CD1c-positive myeloid dendritic cell (primary cell): Measurements from ENCODE around the gene SEC24D.

Source experiments
- DNase-seq: peaks from one replicate; pipeline ENCODE4 v3.0.0-alpha.2; 2016; ENCODE audit errors: extremely low spot score

Gene SEC24D

DNA sequence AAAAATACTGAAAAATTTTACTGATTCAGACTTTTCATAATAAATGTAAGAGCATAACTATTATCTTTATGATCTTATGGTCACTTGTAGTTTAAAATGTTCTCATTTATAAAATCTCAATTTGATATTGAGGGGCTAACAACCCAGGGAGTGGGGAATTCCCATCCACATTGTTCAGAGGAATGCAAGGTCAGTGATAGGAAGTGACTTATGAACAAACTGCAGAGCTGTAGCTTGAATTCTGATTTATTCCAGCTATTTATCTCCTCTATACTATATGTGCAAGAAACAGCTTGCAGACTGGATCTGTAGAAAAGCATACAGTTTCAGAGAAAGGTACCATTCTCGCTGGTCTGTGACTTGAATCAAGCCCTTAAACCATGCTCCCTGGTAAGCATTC lies 61.6 kb downstream of the SEC24D start:
- no peak for DNase-seq

DNA sequence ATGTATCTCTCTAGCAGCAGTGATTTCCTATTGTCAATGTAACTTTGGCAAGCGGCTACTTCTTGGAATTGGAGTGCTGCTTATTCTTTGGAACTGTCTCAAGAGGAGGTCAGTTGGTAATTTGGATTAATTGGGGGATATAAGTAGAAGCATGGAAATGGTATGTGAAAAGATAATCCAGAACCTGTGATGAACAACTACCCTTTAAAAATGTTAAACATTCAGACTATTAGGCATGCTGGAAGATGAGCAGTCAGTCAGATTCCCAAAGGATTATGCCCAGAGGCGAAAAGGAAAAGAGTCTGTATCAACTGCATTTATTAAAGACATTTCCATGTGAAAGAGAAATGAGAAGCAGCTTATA lies 62.5 kb downstream of the SEC24D start:
- DNase-seq, result no peak

DNA sequence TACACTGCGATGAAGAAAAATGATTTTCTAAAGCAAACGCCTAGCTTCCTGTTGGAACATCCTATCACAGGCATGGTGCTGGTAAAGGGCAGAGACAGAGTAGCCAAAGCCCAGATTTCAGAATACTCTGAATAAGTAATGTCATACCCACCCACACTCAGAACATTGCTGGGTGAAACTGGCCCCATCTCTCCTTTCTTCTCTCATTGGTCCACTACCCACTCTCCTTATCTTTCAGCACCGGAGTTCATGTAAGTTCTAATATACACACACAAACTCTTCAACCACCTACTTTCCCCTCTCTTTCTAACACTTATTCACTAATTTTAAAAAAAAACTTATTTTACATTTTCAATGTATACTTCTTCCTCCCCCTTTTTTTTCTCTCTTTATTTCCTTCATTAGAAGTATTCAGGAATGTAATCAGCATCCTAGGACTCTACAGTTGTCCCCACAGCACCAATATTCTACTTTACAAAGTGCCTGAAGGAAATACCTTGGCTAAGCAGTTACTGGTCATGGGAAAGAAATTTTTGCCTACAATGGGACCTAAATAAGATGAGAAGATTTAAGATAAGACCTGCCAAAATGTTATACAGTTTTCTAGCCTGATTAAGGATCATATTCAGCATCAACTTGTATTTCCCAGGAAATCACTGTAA lies 63.0 kb downstream of the SEC24D start:
- DNase-seq, result no peak

DNA sequence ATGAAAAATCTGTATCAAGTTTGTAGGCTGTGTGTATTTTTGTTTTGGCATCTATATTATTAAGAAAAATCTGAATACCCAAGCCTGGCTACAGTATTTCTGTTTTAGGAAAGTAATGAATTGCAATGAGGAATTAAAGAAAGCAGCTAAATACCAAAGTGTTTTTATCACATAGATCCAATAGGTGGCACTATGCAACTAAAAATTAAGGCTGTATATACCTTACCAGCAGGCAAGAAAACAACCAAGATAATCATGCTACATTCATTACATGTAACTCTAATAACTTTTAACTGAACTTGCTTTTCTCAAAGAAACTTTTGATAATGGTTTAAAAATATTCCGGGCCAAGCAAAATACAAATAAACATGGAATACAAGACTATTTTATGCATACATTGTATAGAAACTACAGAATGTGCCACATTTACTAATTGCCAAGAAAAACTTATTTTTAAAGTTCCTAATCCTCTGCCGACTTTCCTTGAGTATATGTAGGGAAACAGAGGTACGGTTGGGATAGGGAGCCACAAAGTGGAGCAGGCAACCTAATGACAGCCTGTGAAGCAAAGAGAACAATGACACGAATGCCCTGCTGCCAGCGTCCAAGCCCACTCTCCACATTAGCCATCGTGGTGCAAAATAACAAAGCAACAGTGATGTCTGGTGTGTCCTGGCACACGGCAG lies 63.7 kb downstream of the SEC24D start:
- DNase-seq, result peak; percentile 56

DNA sequence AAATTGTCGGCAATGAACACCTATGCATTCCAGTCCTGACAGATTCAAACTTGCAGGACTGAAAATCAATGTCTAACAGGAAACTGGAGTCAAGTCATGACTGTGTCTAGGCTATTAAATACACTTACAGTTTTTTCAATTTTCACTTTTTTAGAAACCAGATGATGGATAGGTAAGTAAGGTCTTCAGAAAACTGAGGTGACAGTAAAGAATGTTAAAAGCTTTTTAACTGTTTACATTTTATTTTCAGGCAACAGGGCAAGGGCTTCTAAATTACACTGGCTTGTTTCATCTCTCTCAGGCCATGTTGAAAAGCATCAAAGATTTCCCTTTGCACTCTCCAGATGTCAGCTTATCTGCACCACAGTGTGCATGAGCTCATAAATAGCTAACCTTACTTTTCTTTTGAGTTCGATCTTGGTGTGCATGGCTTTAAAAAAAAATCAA lies 65.2 kb downstream of the SEC24D start:
- DNase-seq, result no peak

DNA sequence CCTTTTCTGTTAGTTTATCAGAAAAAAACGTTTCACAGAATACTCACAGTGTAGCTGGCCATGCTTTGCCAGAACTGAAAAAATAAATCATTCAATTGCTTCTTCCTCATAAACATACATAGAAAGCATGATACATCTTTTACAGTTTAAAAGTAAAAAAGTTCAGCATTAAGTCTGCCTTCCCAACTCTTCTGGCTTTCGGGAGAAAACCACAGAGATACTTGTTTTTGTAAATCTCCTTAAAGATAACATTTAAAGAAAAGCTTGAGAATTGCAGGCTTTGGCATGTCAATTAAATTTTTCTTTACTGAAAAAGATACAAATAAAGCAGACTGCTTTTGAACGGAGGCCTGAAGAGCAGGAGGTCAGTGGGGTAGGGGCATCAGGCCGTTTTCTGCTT lies 66.8 kb downstream of the SEC24D start:
- DNase-seq, result no peak

DNA sequence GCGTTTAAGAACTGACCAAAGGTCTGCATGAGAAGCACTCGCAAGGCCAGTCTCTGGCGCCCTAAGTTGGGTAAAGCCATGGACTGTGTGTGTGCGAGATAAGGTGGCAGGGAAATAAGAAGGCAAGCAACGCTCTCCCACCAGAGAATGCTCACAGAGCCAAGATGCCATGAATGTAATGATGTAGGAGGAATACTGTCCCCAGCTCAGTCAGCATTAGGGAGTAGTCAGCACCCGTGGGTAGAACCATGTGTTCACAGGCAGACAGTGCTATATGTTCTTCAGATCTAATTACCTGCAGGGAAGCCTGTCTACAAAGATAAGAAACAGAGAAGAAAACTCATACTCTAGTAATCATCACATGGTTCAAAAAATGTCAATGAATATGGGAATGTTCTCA lies 68.8 kb downstream of the SEC24D start:
- no peak for DNase-seq

DNA sequence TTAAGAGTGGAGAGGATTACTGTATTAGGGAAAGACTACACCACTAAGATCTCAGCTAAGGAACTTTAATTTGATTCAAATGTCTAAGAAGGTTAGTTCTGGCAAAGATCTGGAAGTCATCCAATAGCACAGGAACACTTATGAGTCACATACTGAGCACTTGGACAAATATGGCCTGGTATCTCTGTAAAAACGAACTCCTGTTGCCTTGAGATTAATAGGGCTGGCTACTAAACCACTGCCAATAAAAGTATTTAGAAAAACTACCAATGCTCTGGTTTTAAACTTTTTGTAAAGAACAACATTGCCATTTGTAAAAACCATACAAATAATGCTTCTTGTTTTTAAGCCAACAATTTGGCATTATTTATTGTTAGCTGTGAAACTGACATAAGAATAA lies 70.5 kb downstream of the SEC24D start:
- no peak for DNase-seq

DNA sequence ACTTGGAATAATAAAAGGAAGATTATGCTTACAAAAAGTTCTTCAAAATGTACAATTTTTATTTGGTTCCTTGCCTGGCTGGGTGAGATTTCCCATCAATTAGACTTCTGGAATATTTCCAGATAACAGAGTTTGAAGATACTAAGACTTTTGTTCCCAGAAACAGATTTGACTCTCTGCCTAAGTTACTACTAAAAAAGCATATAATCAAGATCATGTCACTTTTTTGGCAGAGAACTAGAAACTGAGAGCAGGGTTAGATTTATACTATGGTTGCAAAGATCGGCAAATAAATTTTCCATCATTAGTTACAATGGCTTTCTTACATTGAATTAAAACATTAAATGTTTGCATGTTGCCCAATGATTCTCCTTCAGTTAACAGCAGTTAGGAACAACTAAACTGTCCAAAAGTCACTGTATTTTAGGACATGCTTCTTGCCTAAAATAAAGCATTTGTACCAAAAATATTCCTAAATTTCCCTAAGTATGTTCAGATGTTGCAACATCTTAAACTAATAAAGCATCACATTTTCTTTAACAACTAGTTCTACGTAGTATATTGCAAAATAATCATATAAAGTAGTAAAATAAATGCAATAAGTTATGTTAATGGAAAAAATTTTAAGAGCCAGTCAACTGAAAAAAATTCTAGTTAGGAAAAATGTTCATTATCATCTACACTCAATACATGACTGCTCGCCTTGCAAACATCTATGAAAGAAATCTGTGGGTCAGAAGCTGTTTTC lies 73.0 kb downstream of the SEC24D start:
- no peak for DNase-seq

DNA sequence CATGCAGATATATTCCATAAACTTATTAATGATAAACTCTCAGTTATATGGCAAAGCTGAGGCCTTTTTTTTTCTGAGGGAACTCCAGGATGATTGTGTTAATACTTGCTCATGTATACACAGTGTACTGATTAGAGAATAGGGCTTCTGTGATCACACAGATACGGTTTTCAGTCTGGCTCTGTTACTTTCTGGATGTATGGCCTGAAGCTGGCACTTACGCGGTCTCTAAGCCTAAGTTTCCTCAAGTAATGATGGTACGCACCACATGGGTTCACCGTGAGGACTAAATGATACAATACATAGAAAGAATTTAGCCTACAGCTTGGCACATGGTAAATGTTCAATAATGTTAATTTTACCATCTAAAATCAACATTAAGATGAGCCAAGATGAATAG lies 73.8 kb downstream of the SEC24D start:
- DNase-seq, result no peak

DNA sequence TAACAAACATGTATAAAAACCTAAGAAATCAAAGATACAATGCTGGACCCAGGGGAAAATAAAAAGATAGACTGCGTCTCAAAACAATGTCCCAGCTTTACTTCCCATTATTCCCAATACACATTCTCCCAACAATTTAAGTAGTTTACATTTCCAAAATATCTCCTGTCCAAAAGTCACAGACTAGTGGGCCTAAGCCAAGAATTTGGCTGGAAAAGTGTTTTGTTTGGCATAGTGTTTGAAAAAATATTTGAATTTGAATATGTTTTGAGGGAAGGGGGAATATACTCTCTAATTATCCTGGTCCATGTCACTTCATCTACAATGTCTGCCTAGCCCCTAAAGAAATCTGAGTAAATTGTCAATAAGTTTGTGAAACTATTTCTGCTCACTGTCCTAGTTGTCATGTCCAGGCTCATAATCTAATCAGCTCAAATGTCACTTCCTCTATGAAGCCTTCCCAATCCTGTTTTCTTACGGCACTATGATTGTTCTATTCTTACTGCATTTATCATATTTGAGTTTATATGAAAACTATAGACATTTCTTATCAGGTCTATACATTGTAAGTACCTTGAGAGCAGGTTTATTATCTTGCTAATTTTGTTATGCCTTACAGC lies 74.4 kb downstream of the SEC24D start:
- no peak for DNase-seq

DNA sequence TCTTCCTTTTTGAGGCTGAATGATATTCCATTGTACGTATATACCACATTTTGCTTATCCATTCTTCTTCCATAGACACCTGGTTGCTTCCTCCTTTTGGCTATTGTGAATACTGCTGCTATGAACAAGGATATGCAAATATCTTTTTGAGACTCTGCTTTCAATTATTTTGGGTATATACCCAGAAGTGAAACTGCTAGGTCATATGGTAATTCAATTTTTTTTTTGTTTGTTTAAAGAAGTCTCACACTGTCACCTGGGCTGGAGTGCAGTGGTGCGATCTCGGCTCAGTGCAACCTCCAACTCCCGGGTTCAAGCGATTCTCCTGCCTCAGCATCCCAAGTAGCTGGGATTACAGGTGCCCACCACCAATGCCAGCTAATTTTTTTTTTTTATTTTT lies 75.4 kb downstream of the SEC24D start:
- no peak for DNase-seq

DNA sequence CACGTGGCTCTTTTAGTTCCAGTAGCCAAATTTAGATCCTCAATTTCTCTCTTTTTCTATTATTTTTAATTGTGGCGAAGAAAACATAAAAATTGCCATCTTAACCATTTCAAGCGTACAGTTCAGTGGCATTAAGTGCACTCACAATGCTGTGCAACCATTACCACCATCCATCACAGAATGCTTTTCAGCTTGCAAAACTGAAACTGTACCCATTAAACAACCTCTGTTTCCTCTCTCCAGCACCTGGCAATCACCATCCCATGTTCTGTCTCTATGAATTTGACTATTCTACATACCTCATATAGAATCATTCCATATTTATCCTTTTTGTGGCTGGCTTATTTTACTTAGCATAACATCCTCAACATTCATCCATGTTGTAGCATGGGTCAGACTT lies 75.8 kb downstream of the SEC24D start:
- DNase-seq, result no peak

DNA sequence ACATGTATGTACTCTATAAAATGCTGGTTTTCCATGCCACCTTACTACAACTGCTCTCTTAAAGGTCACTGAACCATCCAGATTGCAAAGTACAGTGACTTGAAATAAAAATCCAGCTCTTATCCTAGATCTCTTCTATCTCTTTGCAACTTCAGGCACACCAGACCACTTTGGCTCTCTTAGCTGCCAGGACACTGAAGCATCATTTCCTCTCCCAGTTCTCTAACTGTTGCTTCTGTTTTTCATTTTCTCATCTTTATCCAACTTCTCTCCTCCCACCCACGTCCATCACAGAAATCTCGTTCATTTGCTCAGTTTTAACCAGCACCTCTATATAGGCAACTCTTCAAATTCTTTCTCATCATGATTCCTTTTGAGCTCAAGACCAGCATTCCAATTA lies 76.4 kb downstream of the SEC24D start:
- no peak for DNase-seq

DNA sequence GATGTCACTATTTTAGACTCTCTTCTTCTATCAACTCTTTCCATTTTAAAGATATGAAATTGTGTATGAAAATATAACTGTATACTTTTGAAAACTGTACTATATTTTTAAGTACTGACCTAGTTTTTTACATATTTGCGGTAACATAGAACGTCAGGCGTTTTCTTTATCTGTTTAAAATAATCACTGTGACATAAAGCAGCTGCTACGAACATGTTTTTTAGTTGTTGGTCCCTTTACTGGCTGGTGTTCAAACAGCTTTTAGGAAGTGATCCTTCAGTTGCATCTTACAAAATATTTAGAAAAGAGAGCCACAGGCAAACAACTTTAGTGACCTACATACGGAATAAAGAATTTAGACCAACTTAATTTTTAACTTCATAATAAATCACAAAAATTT lies 77.6 kb downstream of the SEC24D start:
- no peak for DNase-seq

DNA sequence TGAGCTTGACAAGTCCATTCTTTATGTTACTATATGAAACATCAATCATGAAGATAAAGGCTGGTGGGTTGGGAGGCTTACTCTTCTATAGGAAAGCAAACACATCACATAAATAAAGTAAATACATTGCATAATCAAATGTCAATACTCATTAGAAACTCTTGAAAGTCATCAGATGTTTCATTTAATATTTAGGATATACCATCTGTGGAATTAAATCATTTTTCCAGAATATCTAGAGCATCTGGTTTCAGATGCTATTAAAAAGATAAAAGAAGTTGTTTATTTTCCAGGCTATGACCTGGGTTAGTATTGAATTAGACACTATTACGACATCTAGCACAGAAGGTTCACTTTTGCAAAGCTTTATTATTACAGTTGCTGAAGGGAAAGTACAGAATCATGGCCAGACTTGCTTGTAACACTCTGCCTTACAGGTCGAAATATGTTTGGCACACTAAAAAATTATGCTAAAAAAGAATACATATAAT lies 78.1 kb downstream of the SEC24D start:
- no peak for DNase-seq

DNA sequence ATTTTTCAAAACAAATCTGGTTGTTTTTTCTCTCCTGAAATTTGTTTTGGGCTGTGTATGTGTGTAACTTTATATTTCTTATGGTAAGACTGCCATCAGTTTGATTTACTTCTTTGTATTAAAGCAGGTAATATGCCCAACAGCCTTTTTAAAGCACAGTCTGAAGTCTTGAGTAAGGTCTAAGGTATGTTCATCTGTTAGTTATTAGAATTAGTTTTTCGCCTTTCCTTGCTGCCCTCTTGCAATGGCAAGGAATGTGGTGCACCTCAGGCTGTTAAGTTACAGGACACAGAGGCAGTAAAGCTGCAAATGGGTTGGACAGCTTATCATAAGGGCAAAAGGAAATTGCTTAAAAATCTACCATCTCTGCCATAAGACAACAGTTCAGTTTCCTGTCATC lies 79.0 kb downstream of the SEC24D start:
- DNase-seq, result no peak

DNA sequence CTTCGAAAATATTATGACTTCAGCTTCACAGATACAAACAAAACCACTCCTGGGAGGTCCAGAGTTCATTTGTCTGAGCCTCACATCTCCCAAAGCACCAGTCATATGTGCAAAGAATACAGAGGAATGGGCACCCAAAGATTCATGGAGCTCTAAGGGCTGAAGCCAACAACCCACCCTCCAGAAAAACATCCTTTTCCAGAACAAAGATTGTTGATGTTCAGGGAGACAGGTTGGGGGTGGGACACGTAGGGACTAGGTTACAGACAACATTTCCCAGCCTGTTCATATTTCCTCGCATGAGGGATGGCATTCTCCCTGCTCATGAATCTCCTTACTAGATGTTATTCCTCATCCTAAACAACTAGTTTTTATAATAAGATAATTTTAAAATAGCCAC lies 79.5 kb downstream of the SEC24D start:
- no peak for DNase-seq

DNA sequence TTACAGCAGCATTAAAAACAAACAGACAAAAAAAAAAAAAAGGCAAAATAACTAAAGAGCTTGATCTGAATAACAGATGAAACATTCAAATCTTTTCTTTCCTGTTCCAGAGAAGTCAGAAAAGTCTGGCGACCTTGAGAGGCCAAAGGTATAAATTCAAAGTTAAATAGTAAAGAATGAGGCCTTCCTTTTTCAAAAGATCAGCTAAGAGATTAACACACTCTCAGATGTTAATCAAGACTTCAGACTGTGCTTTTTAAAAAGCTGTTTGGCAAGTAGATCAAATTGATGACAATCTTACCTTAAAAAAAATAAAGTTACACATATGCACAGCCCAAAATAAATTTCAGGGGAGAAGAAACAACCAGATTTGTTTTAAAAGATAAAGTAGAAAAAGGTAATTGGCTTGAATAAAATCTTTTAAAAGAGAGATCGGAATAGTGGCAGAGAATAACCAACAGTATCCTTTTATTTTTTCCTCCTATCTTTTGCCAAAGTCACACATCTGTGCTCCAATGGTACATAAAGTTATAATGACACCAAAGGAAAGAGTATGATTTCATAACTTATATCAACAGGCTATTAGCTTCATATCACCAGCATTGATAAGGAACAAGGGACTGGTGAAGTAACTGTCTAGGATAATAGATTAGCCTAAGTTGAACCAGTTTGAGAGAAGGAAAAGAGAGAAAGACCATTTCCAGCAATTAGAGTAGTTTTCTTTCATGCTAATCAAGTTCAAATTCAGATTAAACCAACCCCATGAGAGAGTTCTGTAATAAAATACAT lies 80.3 kb downstream of the SEC24D start:
- no peak for DNase-seq

DNA sequence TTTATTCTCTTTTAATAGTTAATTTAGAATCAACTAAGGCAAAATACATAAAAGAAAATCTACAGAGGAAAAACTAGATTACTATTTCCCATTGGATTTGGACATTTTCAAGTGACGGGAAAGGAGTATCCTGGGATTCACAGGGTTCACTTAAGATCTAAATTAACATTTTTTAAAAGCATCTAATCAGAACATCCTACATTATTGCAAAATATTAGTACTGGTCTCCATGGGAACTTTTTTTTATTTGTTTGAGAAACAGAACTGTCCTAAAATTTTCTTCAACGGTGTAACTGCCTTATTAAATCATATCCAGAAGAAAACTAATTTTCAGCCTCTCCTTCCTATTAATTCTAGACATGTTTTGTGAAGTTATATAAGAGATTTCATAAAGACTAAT lies 81.0 kb downstream of the SEC24D start:
- DNase-seq, result no peak

DNA sequence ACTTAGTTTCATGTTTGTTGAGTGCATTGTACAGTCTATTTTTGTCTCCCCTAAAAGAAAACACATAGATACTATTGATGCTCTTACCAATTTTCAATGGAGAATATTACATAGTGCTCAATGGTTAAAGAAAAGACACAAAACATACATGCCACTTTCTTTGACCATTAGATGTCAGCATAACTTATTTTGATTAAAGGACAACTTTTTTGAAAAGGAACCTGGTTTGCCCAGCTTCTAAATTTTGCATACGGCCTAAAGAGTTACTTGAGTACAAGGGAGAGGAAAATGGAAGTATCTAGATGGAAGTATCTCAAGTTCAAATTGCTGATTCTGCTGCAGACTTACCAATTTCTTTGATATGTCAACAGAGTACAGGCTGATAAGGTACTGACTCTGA lies 82.2 kb downstream of the SEC24D start:
- no peak for DNase-seq

DNA sequence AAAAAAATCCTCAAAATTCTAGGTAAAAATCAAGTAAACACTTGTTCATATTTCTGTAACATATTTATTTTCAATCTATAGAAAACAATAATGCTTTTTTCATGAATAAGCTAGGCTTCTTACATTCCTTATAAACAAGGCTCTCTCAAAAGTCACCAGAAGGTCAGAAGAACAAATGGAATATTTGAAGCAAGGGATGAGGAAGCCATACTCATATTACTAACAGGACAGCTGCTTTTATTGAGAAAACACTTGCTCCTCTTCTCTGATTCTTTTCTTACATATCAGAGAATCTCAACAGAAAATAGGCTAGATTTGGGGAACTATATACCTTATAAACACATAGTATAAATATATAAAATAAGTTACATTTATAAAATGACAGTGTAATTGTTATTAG lies 82.8 kb downstream of the SEC24D start:
- no peak for DNase-seq
